ENCODE data around the gene SFTPA1. TPM values are rescaled to one million over a fixed set of nuclear protein-coding genes. Genes with fewer than 3 reads are reported as not detected.

Gene SFTPA1
- total RNA-seq, 2 donors from 2014 or later = 0.83 TPM; not detected in 1

Other genes with a start within 250 kb of the SFTPA1 start
- 100 to 1,000 TPM; 113 to 125 TPM for gene ZCCHC24, start 165.3 kb upstream of the SFTPA1 start, total RNA-seq
- under 1 TPM; 0.19 to 0.37 TPM for gene EIF5AL1, start 98.4 kb upstream of the SFTPA1 start, total RNA-seq
- gene SFTPA2, start 50.5 kb upstream of the SFTPA1 start, total RNA-seq = 1 to 10 TPM in 1 of 2 donors, under 1 TPM in 1; 0.19 to 2.6 TPM
- gene NUTM2B, start 92.3 kb downstream of the SFTPA1 start, total RNA-seq = under 1 TPM in 1 of 2 donors, not detected in 1; 0.71 TPM
- under 1 TPM in 1 of 2 donors, not detected in 1; 0.46 TPM for gene NUTM2E, start 215.8 kb downstream of the SFTPA1 start, total RNA-seq

All from posterior vena cava (tissue), 2 donors.